ENCODE data around the gene JARID2.

JARID2 gene

GRCh38 chr6:15366003-15366535, 120.2 kb downstream of the JARID2 start:
- no peak overlapping the region for H3K4me3 ChIP-seq (ENCODE audit: low read depth, low read length)
- no peak overlapping the region for H3K4me2 ChIP-seq (ENCODE audit: low read length)
- H3K27me3 ChIP-seq (ENCODE audit: control insufficient read depth, insufficient read depth, low read length) = no peaks in the 10 kb centered on the region
- no peaks in the 10 kb centered on the region for H3K9me3 ChIP-seq (ENCODE audit: control insufficient read depth, low read length)
- no peak overlapping the region for H3K9ac ChIP-seq
- H3K79me2 ChIP-seq = peaks cover 6% of the 10 kb centered on the region
- no peak overlapping the region for H2AFZ ChIP-seq
- H3K36me3 ChIP-seq (ENCODE audit: control insufficient read depth, insufficient read depth, low read length) = no peaks in the 10 kb centered on the region
- no peak for TF ChIP-seq CTCF (IDR thresholded peaks at IDR 0.05)
- peaks cover 31% of the 10 kb centered on the region for H3K4me1 ChIP-seq
- no peak overlapping the region for H3K27ac ChIP-seq

- Histone ChIP-seq H3K4me2 (ENCODE audit: low read length) (no peak overlapping the region), H3K79me2 (peaks cover 15% of the 10 kb centered on the region), H2AFZ (no peak overlapping the region), H3K36me3 (ENCODE audit: control insufficient read depth, insufficient read depth, low read length) (no peaks in the 10 kb centered on the region), H3K4me3 (ENCODE audit: low read depth, low read length) (no peak overlapping the region), H3K4me1 (peaks cover 31% of the 10 kb centered on the region), H3K27ac (no peak overlapping the region), H3K9ac (no peak overlapping the region), H3K27me3 (ENCODE audit: control insufficient read depth, insufficient read depth, low read length) (no peaks in the 10 kb centered on the region), H3K9me3 (ENCODE audit: control insufficient read depth, low read length) (no peaks in the 10 kb centered on the region)
- TF ChIP-seq CTCF (IDR thresholded peaks at IDR 0.05) = no peak
Measured at GRCh38 chr6:15366879-15367278, 121.0 kb downstream of the JARID2 start.

GRCh38 chr6:15368186-15368585, 122.3 kb downstream of the JARID2 start:
- no peak overlapping the region for H3K4me3 ChIP-seq (ENCODE audit: low read depth, low read length)
- peaks cover 20% of the 10 kb centered on the region for H3K79me2 ChIP-seq
- no peak overlapping the region for H2AFZ ChIP-seq
- peaks cover 22% of the 10 kb centered on the region for H3K4me1 ChIP-seq
- no peaks in the 10 kb centered on the region for H3K27me3 ChIP-seq (ENCODE audit: control insufficient read depth, insufficient read depth, low read length)
- no peaks in the 10 kb centered on the region for H3K9me3 ChIP-seq (ENCODE audit: control insufficient read depth, low read length)
- no peak overlapping the region for H3K27ac ChIP-seq
- H3K4me2 ChIP-seq (ENCODE audit: low read length) = no peak overlapping the region
- no peak for TF ChIP-seq CTCF (IDR thresholded peaks at IDR 0.05)
- H3K9ac ChIP-seq = no peak overlapping the region
- H3K36me3 ChIP-seq (ENCODE audit: control insufficient read depth, insufficient read depth, low read length) = no peaks in the 10 kb centered on the region

GRCh38 chr6:15368873-15369272, 123.0 kb downstream of the JARID2 start:
- no peaks in the 10 kb centered on the region for H3K9me3 ChIP-seq (ENCODE audit: control insufficient read depth, low read length)
- H3K27me3 ChIP-seq (ENCODE audit: control insufficient read depth, insufficient read depth, low read length) = no peaks in the 10 kb centered on the region
- H3K36me3 ChIP-seq (ENCODE audit: control insufficient read depth, insufficient read depth, low read length) = no peaks in the 10 kb centered on the region
- peaks cover 22% of the 10 kb centered on the region for H3K4me1 ChIP-seq
- H3K9ac ChIP-seq = no peak overlapping the region
- H3K27ac ChIP-seq = no peak overlapping the region
- no peak for TF ChIP-seq CTCF (IDR thresholded peaks at IDR 0.05)
- H2AFZ ChIP-seq = no peak overlapping the region
- H3K4me3 ChIP-seq (ENCODE audit: low read depth, low read length) = no peak overlapping the region
- peaks cover 27% of the 10 kb centered on the region for H3K79me2 ChIP-seq
- H3K4me2 ChIP-seq (ENCODE audit: low read length) = no peak overlapping the region

GRCh38 chr6:15369838-15370237, 124.0 kb downstream of the JARID2 start:
- Histone ChIP-seq H2AFZ (no peak overlapping the region), H3K4me3 (ENCODE audit: low read depth, low read length) (no peak overlapping the region), H3K9ac (no peak overlapping the region)

More at GRCh38 chr6:15369838-15370237, 124.0 kb downstream of the JARID2 start:
- Histone ChIP-seq H3K27me3 (ENCODE audit: control insufficient read depth, insufficient read depth, low read length) (no peaks in the 10 kb centered on the region), H3K4me1 (peaks cover 29% of the 10 kb centered on the region), H3K9me3 (ENCODE audit: control insufficient read depth, low read length) (no peaks in the 10 kb centered on the region), H3K4me2 (ENCODE audit: low read length) (no peak overlapping the region), H3K36me3 (ENCODE audit: control insufficient read depth, insufficient read depth, low read length) (no peaks in the 10 kb centered on the region), H3K27ac (no peak overlapping the region), H3K79me2 (peaks cover 34% of the 10 kb centered on the region)
- TF ChIP-seq CTCF (IDR thresholded peaks at IDR 0.05) = no peak

Measured in parathyroid adenoma (tissue), 2 donors.